ENCODE measurements around the gene DOCK10. TPM values are rescaled to one million over a fixed set of nuclear protein-coding genes. Genes with fewer than 3 reads are reported as not detected.

Gene DOCK10
- total and polyA plus RNA-seq, 3 donors from 2014 or later, result 2.9 to 20.2 (median 11.4) TPM

GRCh38 chr2:224769489-224769888, 272.8 kb downstream of the DOCK10 start:
- H3K36me3 ChIP-seq (ENCODE audit: low read depth, missing control alignments), result no peaks in the 10 kb centered on the region
- H3K27ac ChIP-seq, result no peak overlapping the region
- H3K27me3 ChIP-seq, result no peaks in the 10 kb centered on the region
- H3K4me3 ChIP-seq, result no peak overlapping the region
- TF ChIP-seq CTCF (IDR thresholded peaks at IDR 0.05), result no peak
- no peak for TF ChIP-seq POLR2A (IDR thresholded peaks at IDR 0.05)
- no peak for DNase-seq
- intact Hi-C loops (cut with DNase I; ENCODE audit: low total_unique reads), result no loop called here
- no peaks in the 10 kb centered on the region for H3K9me3 ChIP-seq
- WGBS, 2 donors, result 87 to 95% methylated on average over 5 to 6 of the region's 6 CpGs
- H3K4me1 ChIP-seq, result no peaks in the 10 kb centered on the region

- TF ChIP-seq CTCF (IDR thresholded peaks at IDR 0.05) (no peak), POLR2A (IDR thresholded peaks at IDR 0.05) (no peak)
- Histone ChIP-seq H3K36me3 (ENCODE audit: low read depth, missing control alignments) (no peaks in the 10 kb centered on the region), H3K4me1 (no peaks in the 10 kb centered on the region), H3K27me3 (no peaks in the 10 kb centered on the region), H3K27ac (no peak overlapping the region), H3K4me3 (no peak overlapping the region), H3K9me3 (no peaks in the 10 kb centered on the region)
- intact Hi-C loops (cut with DNase I; ENCODE audit: low total_unique reads), result no loop called here
- DNase-seq, result no peak
- 94 to 96% methylated on average over 2 of the region's 2 CpGs for WGBS, 2 donors
Observed at GRCh38 chr2:224764565-224765236, 277.6 kb downstream of the DOCK10 start.

GRCh38 chr2:224757934-224758548, 284.2 kb downstream of the DOCK10 start:
- intact Hi-C loops (cut with DNase I; ENCODE audit: low total_unique reads), result no loop called here
- Histone ChIP-seq H3K9me3 (no peaks in the 10 kb centered on the region), H3K4me3 (no peak overlapping the region), H3K36me3 (ENCODE audit: low read depth, missing control alignments) (no peaks in the 10 kb centered on the region), H3K27me3 (no peaks in the 10 kb centered on the region), H3K4me1 (no peaks in the 10 kb centered on the region), H3K27ac (no peak overlapping the region)
- DNase-seq, result no peak
- no peak for TF ChIP-seq CTCF (IDR thresholded peaks at IDR 0.05)
- no peak for TF ChIP-seq POLR2A (IDR thresholded peaks at IDR 0.05)
- WGBS, 2 donors, result 83 to 90% methylated on average over 3 of the region's 3 CpGs

GRCh38 chr2:224753743-224754540, 288.3 kb downstream of the DOCK10 start:
- 32 to 33% methylated on average over 1 of the region's 1 CpG for WGBS, 2 donors
- Histone ChIP-seq H3K27ac (no peak overlapping the region), H3K4me1 (no peaks in the 10 kb centered on the region), H3K36me3 (ENCODE audit: low read depth, missing control alignments) (no peaks in the 10 kb centered on the region), H3K27me3 (no peaks in the 10 kb centered on the region), H3K4me3 (no peak overlapping the region), H3K9me3 (no peaks in the 10 kb centered on the region)
- intact Hi-C loops (cut with DNase I; ENCODE audit: low total_unique reads), result no loop called here
- TF ChIP-seq CTCF (IDR thresholded peaks at IDR 0.05) (no peak), POLR2A (IDR thresholded peaks at IDR 0.05) (no peak)
- DNase-seq, result no peak

All from testis (tissue), 3 donors.